NCI-H446 treated with DMSO at 0.1 percent for 48 hours (cell line): ENCODE data around the gene TYMS.
A peak's percentile ranks its signal among the peaks of the same experiment; 100 is the strongest.

ENCODE experiments used
- DNase-seq: peaks from one replicate; lab custom pipeline; 2025; lab: John Stamatoyannopoulos, UW

TYMS gene

DNA sequence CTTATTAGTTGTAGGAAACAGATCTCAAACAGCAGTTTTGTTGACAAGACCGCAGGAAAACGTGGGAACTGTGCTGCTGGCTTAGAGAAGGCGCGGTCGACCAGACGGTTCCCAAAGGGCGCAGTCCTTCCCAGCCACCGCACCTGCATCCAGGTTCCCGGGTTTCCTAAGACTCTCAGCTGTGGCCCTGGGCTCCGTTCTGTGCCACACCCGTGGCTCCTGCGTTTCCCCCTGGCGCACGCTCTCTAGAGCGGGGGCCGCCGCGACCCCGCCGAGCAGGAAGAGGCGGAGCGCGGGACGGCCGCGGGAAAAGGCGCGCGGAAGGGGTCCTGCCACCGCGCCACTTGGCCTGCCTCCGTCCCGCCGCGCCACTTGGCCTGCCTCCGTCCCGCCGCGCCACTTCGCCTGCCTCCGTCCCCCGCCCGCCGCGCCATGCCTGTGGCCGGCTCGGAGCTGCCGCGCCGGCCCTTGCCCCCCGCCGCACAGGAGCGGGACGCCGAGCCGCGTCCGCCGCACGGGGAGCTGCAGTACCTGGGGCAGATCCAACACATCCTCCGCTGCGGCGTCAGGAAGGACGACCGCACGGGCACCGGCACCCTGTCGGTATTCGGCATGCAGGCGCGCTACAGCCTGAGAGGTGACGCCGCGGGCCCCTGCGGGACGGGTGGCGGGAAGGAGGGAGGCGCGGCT lies at the start of gene TYMS:
Gene TYMS (plus strand): TSS at position 343 of the 690 bp plus-strand sequence. CDS start 90 bp downstream, at position 433.
- DNase-seq, result peak; percentile 43

GRCh38 chr18:607930-608329 lies 49.5 kb upstream of the TYMS start:
- DNase-seq, result no peak

DNA sequence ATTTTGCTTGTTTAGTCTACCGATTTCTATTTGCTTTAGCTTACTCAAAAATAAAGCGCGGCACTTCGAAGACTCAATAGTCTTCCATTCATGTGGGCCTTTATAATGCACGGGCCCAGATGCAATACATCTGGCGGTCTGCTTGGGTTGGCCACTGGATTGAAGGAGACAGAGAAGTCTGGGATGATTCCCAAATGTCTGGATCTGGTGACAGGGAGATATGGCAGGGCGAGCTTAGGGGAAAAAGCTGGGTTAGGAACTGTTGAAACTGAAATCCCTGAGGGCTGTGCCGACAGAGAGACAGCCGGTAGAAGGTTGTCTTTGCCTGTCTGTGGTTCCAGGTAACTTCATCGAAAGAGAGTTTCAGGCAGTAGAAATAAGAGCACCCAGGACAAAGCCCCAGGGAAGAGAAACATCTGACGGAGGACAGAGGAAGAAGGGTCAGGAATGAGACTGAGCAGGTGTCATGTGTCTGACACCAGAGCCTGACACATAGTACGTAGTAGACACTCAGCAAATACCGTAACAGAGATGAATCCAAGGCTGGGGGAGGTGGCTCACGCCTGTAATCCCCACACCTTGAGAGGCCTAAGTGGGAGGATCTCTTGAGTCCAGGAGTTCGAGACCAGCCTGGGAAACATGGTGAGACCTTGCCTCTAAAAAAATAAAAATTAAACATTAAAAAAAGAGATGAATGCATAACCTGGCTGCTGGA lies 47.1 kb upstream of the TYMS start:
- DNase-seq, result no peak

- no peak for DNase-seq
Measured at GRCh38 chr18:612156-612555, 45.3 kb upstream of the TYMS start.

DNA sequence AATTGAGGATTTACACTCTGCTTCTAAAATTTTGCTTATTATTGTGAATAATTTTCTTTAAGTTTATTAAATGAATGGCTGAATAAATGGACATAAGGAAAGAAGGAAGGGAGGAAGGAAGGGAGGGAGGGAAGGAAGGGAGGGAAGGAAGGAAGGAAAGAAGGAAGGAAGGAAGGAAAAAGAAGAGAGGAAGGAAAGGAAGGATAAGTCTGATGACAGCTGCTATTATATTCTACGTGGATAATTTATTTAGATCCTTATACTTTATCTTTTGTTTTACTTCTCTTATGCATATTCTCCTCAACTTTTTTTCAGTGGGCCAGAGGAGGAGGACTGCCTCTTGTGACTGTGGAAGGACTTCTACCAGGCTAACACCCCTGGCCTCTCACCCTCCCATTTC lies 43.3 kb upstream of the TYMS start:
- no peak for DNase-seq

DNA sequence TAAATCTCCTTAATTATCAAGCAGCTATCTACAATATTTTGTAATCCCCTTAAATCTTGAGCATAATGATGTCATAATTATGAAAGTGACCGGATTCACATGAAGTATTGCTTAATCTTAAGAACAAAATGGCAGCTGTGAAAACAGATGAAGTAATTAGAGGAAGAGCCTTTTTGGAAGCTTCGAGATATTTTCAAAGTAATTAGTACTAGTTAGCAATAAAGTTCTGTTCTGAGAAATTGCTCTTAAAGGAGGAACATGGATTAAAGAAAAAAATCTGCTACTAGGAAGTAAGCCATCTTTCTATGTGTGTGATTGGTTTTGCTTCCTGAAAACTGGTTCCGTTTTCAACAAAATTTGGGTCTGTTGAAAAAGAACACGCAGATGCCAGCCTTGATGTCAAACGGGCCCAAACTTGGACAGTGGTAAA lies 42.3 kb upstream of the TYMS start:
- DNase-seq, result no peak

DNA sequence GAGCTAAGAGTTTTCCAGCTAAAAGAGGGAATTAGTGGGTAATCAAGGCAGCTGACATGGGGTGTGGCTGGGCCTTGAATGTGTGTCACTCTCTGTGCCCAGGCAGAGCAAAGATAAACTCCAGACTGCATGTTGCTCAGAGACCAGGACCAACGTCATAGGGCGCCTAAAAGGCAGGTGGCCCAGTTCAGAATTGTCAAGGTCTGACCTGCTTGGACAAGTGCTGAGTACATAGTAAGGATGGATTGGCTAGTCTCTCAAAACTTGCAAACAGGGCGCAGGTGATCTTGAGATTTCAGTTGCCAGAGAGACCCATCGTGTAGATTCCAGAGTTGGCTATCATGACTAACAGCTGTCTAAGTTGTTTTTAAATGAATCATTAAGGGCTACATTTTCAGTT lies 41.7 kb upstream of the TYMS start:
- no peak for DNase-seq

DNA sequence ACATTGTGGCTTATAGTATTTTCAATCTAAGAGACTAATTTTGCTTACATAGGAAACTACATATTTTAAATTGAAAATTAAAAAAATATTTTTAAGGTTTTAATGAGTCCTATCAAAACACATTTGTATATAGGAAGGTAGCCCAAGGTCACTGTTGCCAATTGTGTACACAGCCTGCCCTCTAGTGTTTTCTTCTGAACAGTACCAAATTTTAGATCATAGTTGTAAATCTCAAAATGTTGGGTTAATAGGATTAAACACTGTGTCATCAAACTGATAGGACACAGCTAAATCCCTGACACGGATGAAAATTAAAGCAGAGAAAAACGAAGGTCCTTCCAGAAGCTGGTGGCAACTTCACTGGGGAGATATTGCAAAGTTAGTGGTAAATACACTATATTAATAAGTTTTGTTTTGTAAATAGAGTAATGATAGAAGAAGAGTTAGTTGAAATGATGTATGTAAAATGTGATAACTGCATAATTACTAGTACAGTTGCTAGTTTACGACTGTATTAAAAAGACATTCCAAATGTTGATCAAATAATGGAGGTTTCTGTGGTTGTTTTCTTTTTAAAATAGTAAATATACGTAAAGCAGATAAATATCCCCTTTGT lies 41.0 kb upstream of the TYMS start:
- peak; percentile 11 for DNase-seq

GRCh38 chr18:617970-618504 lies 39.4 kb upstream of the TYMS start:
- no peak for DNase-seq

- DNase-seq, result no peak
Measured at GRCh38 chr18:618618-619017, 38.8 kb upstream of the TYMS start.

DNA sequence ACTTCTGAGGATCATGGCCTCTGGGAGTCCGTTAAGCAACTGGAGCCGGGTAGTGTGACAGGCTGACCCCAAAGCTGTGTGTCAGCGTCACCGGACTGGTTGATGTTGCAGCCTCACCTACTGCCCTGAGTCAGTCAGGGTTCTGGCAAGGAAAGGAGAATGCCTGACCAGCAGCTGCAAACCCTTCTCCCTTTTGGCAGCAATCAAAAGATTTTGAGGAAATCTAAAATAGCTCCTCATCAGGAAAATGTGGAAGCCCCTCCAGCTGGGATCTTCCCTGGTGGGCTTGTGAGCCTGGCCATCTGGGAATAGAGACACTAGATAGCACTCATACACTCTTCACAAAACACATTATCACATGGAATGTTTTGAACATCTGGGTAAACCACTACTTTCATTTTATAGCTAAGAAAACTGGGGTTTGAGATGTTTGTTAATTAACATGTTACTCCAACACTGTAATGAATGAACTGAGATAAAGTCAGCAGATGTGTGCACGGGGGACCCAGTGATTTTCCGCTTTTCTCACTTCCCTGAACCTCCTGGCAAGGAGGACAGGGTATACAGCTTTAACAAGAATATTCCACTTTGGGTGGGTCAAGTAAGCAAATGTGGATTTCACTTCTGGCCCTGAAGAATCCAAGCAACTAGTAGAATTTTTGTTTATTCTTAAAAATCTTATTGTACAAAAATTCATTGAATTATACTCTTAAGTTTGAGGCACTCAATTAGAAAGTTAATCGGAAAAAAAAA lies 36.0 kb upstream of the TYMS start:
- DNase-seq, result no peak

DNA sequence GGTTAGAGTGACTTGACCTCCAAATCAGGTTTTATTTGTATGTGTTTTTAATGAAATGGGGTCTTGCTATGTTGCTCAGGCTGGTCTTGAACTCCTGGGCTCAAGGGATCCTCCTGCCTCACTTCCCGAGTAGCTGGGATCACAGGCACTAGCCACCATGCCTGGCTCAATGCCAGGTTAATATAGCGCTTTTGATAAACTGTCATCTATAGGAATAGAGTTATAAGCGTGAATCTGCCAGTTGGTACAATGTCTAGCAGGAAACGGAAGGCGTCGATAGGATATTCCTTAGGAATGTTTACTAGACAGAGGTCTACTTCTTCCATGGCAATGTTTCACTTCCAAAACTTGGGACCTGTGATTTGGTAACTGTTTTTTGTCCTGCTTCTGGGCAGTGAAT lies 35.2 kb upstream of the TYMS start:
- no peak for DNase-seq

DNA sequence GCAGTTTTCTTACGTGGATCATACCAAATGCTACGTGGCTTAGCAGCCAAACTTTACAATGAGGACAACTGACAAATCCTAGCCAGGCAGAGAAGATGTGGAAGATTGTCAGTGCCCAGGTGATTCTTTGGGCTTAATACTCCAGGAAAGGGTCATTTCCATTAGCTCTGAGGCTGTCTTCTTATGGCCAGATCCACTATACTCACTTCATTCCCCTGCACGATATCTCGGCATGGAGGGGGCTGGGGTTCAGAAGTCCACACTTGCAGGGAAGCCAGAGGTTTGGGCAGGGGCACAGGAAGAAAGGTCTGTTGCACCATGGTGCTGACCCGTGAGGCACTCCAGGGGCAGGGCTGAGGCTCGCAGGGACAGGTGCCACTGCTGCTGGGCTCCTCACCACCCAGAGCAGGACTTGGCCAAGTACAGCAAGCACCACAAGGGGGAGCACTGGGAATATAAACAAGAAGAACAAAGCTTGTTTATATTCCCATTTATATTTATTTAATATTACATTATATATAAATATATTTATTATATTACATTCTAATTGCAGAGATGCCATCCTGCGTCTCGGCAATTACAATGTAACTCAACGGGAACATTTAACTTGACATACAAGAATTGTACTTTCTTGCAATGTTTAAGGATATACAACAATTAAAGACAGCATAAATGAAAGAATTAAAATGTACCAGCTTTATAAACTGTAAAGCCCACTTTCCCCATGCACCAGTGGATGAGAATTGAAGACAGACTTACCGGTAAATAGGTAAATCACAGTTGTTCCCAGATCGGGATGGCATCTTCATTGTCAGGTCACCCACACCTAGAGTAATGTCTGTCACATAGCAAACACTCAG lies 33.5 kb upstream of the TYMS start:
- peak; percentile 43 for DNase-seq

- no peak for DNase-seq
Measured at GRCh38 chr18:627231-627630, 30.2 kb upstream of the TYMS start.

GRCh38 chr18:629269-630150 lies 27.9 kb upstream of the TYMS start:
- DNase-seq, result no peak

DNA sequence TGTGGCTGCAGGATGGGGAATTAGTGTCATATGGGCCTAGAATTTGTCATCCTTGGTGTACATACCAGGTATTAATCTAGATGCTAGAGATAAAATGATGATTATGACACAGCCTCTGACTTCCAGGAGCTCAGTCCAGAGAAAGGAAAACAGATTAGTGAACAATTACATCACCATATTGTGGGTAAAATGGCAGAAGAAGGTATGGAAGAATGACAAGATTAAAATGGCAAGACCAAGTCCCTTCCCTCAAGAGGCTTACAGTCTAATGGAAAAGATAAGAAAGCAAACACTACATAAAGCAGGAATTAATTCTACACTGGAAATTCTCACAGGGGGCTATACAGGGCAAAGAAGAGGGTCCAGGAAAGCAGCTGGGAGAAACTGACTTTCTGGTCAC lies 25.9 kb upstream of the TYMS start:
- DNase-seq, result no peak

DNA sequence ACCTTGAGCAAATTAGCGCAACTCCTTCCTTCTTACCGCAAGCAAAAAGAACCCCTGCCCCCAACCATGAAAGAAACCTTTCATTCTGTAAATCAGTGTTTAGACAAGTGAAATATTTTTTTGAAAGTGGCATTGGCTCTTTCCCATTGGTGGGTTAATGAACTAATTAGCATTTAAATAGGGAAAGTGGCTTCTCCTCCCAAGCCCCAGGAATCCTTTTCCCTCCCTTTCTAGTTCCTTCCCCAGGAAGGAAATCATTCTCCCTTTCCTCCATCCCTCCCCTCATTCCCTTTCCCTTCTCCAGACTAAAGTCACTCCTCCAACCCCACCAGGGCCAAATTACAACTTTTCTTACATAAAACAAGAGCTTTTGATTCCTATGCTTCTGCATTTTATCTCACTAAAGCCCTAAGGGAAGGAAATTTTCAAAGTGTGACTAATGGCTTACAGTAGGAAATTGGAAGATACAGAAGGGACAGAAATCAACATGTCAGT lies 22.9 kb upstream of the TYMS start:
- no peak for DNase-seq

- no peak for DNase-seq
Measured at GRCh38 chr18:635171-635570, 22.3 kb upstream of the TYMS start.

GRCh38 chr18:641224-641623 lies 16.2 kb upstream of the TYMS start:
- no peak for DNase-seq

DNA sequence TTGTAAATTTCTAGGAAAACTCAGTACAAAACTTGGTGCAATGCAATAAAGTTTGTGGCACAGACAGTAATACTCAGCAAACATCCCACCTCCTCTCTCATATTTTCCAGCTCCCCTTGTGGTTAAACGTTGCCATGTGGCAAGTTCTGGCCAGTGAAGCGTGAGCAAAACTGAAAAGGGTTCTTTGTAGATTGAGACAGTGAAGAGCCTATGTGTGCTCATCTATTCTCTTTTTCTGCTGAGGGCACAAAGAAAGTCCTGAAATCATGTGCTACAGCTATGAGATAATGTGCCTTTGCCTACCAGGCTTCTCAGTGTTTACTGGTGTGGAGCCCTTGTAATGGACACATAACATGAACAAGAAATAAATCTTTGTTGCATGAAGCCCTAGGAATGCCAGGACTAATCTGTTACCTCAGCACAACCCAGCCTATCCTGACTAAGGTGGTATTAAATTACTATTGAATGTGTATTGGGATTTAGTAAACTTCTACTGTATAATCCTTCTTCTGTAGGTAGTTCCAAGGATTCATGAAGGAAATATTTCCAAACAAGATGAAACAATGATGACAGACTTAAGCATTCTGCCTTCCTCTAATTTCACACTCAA lies 13.0 kb upstream of the TYMS start:
- no peak for DNase-seq
